Neural progenitor cell (in vitro differentiated cells): ENCODE measurements around the gene GRB2.

Source experiments
- CTCF ChIP-seq: fragments of 200-600 bp; sonication (generic); IDR thresholded peaks from 2 replicates; pipeline ENCODE4 v1.5.1; 2017; ENCODE audit warnings: antibody characterized with exemption, mild to moderate bottlenecking
- EZH2 ChIP-seq: fragments of 200-600 bp; sonication (generic); IDR thresholded peaks from 2 replicates; pipeline ENCODE4 v1.6.1; 2017; ENCODE audit warnings: antibody characterized with exemption, mild to moderate bottlenecking, moderate library complexity

DNA sequence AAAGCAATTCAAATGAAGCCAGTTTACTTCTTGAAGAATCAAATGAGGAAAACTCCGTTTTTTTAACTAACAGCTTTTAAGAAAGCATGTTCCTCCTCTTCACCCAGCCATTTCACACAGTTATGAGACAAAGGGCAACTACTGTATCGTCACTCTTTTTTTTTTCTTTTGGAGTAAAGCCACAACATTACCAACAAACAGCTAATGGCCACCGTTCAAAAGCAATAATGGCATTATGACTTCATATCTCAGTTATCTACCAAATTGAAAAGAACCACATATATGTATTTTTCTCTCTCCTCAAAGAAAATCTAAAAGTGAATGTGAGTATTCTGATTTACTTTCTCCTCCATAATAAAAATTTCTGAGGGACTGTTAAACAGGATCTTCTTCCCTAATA lies 14.5 kb downstream of the GRB2 start:
- no peak for TF ChIP-seq CTCF
- no peak for TF ChIP-seq EZH2
